Inflammatory macrophage treated with lipopolysaccharide for 1 hour (primary cell): Measurements from ENCODE around the gene NIPA2.
"Not testable (repeated sequence)": the region's sequence is repeated elsewhere in the genome, so short reads cannot be mapped to it uniquely, and the experiment has no call there.

Source experiments
- DNase-seq, 2 donors: peaks; one replicate each; pipeline ENCODE4 v3.0.0-alpha.2; 2020 to 2022

NIPA2 gene

DNA sequence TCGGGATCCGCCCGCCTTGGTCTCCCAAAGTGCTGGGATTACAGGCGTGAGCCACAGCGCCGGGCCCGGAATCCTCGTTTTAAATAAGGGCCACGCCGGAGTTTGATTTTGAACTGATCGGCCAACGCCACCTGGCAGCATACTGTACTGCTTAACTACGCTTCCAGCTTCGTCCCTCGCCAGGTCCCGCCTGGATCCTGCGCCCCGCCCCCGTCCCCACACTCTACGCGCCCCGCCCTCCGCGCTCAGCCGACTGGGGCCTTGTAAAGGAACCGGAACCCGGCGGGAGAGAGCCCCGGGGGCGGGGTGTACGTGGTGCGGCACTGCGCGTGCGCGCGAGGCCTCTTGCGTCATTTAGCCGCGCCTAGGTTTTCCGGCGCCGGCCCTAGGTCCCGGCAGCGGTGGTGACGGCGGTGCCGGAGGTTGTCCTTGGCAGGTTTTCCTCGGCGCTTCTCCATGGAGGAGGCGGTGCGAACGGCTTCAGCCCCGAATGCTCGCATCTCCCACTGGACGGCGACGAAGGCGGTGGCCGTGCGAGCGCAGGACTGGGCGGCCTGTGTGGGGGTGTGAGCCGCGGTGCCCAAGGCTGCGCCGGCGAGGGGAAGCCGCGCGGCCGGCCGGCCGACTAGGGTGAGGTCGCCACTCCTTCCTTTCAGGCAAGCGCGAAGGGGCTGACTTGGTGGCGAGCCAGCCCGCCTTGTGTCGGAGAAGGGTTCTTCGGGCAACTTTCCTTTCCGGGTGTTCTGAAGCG lies at the start of gene NIPA2:
TSS of gene NIPA2 (plus strand) at position 375 of the 751 bp plus-strand sequence. CDS start 13,066 bp downstream, outside the sequence.
- peak; percentile 97 to 100 for DNase-seq

DNA sequence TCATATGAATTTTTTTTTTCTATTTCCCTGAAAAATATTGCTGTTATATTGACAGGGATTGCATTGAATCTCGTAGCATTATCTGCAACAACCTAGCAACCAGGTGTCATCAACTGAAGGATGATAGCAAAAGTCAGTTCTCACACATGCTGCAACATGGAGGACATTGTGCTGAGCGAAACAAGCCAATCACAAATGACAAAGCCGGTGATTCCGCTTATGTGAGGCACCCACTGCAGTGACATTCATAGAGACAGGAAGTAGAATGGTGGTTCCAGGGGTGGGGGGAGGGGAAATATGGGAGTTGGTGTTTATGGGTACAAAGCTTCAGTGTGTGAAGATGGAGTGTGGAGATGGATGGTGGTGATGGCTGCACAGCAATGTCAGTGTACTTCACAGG lies 44.4 kb upstream of the NIPA2 start:
- no peak for DNase-seq

- DNase-seq: no peak
Measured at GRCh38 chr15:22794621-22795167, 43.8 kb upstream of the NIPA2 start.

- DNase-seq: no peak
Measured at GRCh38 chr15:22795206-22796063, 43.0 kb upstream of the NIPA2 start.

- DNase-seq: no peak
Measured at GRCh38 chr15:22796079-22796478, 42.4 kb upstream of the NIPA2 start.

- DNase-seq: no peak
Measured at GRCh38 chr15:22799902-22800301, 38.6 kb upstream of the NIPA2 start.

- not testable (repeated sequence) for DNase-seq
Measured at GRCh38 chr15:22803006-22803405, 35.5 kb upstream of the NIPA2 start.

DNA sequence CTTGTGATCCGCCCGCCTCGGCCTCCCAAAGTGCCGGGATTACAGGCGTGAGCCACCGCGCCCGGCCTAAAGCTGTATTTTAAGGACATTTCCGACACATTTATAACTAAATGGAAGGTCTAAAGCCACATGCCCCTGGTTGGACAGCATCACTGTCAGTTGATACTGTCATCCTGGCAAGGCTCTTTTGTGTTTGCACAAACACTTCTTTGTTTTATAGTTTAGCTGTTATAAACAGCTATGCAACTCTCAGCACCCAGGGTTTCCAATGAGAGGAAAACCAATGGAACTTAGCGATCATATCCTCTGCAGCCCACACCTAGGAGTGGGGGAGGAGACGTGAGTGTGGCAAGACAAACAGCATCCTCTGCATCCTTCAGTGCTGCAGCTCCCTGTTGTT lies 32.3 kb upstream of the NIPA2 start:
- no peak for DNase-seq

DNA sequence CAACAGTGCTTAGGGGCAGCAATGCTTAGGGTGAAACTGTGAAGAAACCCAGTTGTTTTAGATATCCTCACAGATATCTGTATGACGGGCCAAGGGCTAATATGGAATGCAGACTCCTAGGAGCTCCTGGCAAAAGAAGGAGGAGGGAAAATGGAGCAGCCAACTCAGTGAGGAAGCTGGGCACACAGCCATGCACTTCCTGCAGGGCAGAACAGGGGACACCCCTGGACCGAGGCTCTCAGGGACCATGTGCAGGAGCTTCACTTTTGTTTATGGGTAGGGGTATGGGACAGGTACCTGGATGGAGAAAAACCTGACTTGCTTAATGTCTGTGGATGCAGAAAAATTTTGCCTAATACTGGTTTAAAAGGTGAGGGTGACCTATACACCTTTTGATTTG lies 31.8 kb upstream of the NIPA2 start:
- no peak for DNase-seq

GRCh38 chr15:22807831-22808230 lies 30.6 kb upstream of the NIPA2 start:
- DNase-seq: not testable (repeated sequence)

- DNase-seq: no peak
Measured at GRCh38 chr15:22808240-22808639, 30.2 kb upstream of the NIPA2 start.

DNA sequence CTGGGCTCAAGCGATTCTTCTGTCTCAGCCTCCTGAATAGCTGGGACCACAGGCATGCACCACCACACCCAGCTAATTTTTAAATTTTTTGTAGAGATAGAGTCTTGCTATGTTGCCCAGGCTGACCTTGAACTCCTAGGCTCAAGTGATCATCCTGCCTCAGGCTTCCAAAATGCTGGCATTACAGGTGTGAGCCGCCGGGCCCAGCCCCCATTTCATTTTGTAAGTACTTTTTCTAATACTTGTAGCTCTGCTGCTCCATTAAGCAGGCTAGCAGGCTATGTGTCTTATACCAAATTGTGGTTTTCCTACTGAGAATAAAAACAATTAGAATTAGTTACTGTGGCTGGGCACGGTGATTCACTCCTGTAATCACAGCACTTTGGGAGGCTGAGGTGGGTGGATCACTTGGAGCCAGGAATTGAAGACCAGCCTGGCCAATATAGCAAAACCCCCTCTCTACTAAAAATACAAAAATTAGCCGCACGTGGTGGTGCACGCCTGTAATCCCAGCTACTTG lies 29.6 kb upstream of the NIPA2 start:
- DNase-seq: no peak

DNA sequence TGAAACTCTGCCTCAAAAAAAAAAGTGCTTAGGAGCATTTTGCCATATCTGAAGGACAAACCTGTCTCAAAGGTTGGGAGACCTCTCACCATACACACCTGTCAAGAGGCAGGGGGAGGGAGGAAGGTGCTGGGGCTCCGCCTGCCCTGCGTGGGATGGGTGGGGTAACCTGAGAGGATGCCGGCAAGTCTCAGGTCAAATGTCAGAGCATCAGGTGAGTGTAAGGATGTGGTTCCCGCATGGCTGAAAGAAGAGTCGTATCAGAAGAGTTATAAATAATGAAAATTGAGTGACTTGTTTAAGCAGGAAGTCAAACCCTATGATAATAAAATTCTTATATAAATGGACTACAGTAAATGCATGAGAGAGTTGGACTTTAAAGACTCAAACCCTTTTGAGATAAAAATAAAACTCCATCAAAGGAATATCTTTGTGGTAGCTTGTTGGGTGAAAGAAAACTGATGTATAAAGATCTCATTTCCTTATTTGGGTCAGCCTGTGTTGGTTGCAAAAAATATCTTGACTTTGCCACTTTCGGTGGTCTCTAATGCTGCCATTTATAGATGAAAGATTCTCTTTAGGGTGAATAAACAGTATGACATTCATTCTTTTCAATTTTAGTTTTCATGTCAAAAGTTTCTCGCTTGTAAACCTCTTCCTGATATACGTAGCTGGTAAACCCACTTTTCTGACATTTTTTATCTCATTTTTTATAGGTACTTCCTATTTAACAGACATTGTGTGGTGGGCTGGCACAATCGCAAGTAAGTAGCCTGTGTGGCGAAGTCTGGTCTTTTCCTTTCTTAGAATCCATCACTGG lies 28.2 kb upstream of the NIPA2 start:
- DNase-seq: no peak

- DNase-seq: no peak
Measured at GRCh38 chr15:22810853-22811338, 27.6 kb upstream of the NIPA2 start.

DNA sequence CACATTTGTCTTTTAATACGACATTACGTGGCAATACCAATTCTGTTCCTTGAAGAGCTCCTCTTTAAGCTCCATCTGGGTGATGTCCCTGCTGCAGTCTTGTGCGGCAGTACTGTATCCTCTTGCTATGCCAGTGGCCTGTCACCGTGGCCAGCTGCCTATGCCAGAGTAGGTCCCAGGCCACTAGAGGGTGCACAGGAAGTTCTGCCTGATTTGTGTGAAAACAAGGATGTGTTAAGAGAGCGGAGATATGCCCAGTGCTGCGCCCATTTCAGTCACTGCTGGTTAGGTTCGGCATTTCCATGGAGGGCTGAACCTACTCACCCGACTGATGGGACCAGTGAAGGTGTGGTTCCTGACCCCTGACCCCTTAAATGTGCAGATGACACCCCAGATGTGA lies 26.8 kb upstream of the NIPA2 start:
- peak; percentile 9 to 28 for DNase-seq

DNA sequence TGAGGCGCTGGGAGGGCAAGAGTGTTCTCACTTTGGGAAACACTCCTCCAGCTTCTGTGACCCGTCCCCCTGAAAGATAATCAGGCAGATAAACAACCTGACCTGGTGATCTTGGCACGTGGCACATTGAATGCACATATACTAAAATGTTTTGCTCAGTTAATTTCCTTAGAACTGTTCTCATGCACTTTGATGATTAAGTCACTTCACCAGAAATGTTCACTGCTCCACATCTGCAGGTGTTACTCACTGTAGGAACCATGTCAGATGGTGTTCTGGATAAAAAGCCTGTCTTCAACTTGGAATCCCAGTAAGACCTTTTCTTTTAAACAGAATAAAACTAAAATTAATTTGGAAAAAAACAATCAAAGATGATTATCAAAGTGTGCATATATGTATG lies 24.6 kb upstream of the NIPA2 start:
- DNase-seq: no peak

DNA sequence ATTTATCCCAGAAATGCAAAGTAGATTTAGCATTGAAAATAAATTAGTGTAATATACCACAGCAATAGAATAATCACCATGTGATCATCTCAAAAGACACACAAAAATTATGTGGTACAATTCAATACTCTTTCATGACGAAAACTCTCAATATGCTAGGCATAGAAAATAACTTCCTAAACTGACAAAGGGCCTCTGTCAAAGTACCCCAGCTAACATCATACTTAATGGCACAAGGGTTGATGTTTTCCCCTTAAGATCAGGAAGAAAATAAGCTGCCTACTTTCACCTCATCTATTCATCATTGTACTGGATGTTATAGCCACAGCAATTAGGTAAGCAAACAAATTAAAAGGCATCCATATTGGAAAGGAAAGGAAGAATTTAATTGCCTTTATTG lies 22.7 kb upstream of the NIPA2 start:
- DNase-seq: no peak

DNA sequence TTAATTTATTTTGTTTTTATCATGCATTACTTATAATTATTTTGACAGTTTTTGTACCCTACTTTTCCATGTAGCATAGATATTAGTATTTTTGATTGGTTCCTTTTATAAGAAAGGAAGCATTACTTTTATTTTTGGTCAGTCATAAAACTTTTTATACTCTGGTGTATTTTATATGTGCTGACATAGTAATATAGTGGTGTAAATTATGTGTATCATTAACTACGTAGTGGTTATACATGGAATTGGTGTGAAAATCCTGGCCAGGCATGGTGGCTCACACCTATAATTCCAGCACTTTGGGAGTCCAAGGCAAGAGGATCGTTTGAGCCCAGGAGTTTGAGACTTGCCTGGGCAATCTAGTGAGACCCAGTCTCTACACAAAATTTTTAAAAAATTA lies 18.8 kb upstream of the NIPA2 start:
- DNase-seq: no peak

- no peak for DNase-seq
Measured at GRCh38 chr15:22823495-22824128, 14.9 kb upstream of the NIPA2 start.

DNA sequence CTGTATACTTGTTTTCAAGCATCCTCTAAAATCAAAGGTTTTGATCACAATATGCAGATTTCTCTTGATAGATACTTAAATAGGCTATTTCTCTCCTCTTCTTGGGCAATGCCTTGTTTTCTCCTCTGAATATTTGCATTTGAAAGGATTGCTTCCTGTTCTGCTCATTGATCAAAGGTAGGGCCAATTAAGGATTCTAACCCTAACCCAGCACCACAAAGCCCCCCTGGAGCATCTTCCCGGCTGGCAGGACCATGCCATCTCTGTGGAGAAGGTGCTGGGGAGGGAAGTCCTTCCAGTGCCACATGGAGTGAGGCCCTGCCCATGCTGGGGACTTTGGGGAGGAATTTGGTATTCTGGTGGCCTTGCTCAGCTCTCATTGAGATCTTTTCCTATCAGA lies 11.3 kb upstream of the NIPA2 start:
- DNase-seq: no peak

DNA sequence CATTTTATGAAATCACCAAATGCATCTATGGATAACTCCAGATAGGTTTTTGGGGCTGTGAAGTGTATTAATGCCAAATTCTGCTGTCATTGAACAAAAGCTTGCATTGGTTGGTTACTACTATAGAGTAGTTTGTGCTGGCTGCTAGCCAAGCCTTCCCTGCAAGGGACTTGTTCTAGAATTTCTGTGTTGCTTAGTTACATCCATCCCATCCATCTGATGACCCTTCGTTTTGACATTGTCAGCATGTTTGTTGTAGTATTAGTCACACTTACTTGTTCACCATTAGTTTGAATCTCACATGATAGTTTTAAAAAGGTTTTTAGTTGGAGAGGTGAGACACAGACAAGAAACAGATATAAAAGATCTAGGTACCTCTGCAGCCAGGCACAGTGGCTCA lies 7.0 kb upstream of the NIPA2 start:
- no peak for DNase-seq
